Tibial nerve (tissue), 3 donors: ENCODE measurements around the gene MAP4K2.

Source experiments
- CTCF ChIP-seq, 5 experiments: fragments of 200-600 bp in 3 of 5; fragments of 450-650 bp in 2 of 5; sonication (generic) in 3 of 5; IDR thresholded peaks; one replicate each; pipeline ENCODE4 v1.5.1; 2016 to 2019; ENCODE audit warnings: antibody characterized with exemption in 5 of 5, mild to moderate bottlenecking in 3 of 5, moderate library complexity in 2 of 5
- POLR2A ChIP-seq, 2 donors: fragments of 450-650 bp; IDR thresholded peaks; one replicate each; pipeline ENCODE4 v1.6.1; 2017; ENCODE audit warnings: antibody characterized with exemption in 2 of 2, mild to moderate bottlenecking in 2 of 2, moderate library complexity in 2 of 2

GRCh38 chr11:64753019-64753379, 50.0 kb downstream of the MAP4K2 start:
- TF ChIP-seq CTCF (IDR thresholded peaks at IDR 0.05) (no peak), POLR2A (IDR thresholded peaks at IDR 0.05) (no peak)
